GM23338 (cell line): ENCODE results near the gene CCDC183. TPM values are rescaled to one million over a fixed set of nuclear protein-coding genes. Genes with fewer than 3 reads are reported as not detected.

ENCODE experiments used
- ATAC-seq: fragments of 200-7000 bp; cut with Tn5 transposase; 3 replicates; pipeline ENCODE4 v1.9.1; 2020
- DNase-seq: peaks from one replicate; pipeline ENCODE4 v3.0.0-alpha.2; 2015; ENCODE audit warnings: low spot score
- H2AFZ ChIP-seq: fragments of 200-600 bp; sonication (generic); 2 replicates; pipeline ENCODE4 v1.8.0; 2016; ENCODE audit warnings: antibody characterized with exemption, mild to moderate bottlenecking, moderate library complexity
- H3F3A ChIP-seq: fragments of 200-600 bp; sonication (generic); replicated peaks from 2 replicates; pipeline ENCODE4 v1.8.0; 2017; ENCODE audit warnings: antibody characterized with exemption, mixed run types, low read depth
- H3K27ac ChIP-seq: fragments of 200-600 bp; sonication (generic); 2 replicates; pipeline ENCODE4 v1.6.1; 2016; ENCODE audit warnings: low read depth
- H3K27me3 ChIP-seq: fragments of 200-600 bp; sonication (generic); 2 replicates; pipeline ENCODE4 v1.8.0; 2016; ENCODE audit warnings: mild to moderate bottlenecking, mixed run types, moderate library complexity; ENCODE audit not compliant: insufficient read depth
- H3K36me3 ChIP-seq: fragments of 200-600 bp; sonication (generic); 2 replicates; pipeline ENCODE4 v1.8.0; 2016; ENCODE audit warnings: mild to moderate bottlenecking; ENCODE audit not compliant: insufficient read depth
- H3K4me1 ChIP-seq: fragments of 200-600 bp; sonication (generic); 2 replicates; pipeline ENCODE4 v1.8.0; 2016; ENCODE audit warnings: mild to moderate bottlenecking, moderate library complexity; ENCODE audit not compliant: insufficient read depth
- H3K4me2 ChIP-seq: fragments of 200-600 bp; sonication (generic); 2 replicates; pipeline ENCODE4 v1.7.1; 2017; ENCODE audit warnings: mixed run types
- H3K4me3 ChIP-seq: fragments of 200-600 bp; sonication (generic); 2 replicates; pipeline ENCODE4 v1.6.1; 2016; ENCODE audit warnings: mixed run types
- H3K79me2 ChIP-seq: fragments of 200-600 bp; sonication (generic); replicated peaks from 2 replicates; pipeline ENCODE4 v1.8.0; 2017; ENCODE audit warnings: mild to moderate bottlenecking; ENCODE audit not compliant: insufficient read depth
- H3K9me2 ChIP-seq: fragments of 200-600 bp; sonication (generic); 2 replicates; pipeline ENCODE4 v1.8.0; 2017; ENCODE audit not compliant: insufficient read depth
- H4K20me1 ChIP-seq: fragments of 200-600 bp; sonication (generic); replicated peaks from 2 replicates; pipeline ENCODE4 v1.8.0; 2017; ENCODE audit warnings: mild to moderate bottlenecking; ENCODE audit not compliant: insufficient read depth
- H3K27ac Mint-ChIP-seq: 2 replicates; pipeline ENCODE4 v1.8.0; 2020; ENCODE audit warnings: inconsistent platforms, mild to moderate bottlenecking, moderate library complexity, mixed read lengths
- H3K27me3 Mint-ChIP-seq: 3 replicates; pipeline ENCODE4 v1.8.0; 2022; ENCODE audit warnings: low read depth, mild to moderate bottlenecking, moderate library complexity, mixed read lengths, inconsistent platforms; ENCODE audit not compliant: insufficient read depth, poor library complexity
- H3K36me3 Mint-ChIP-seq: 3 replicates; pipeline ENCODE4 v1.8.0; 2021; ENCODE audit warnings: low read depth, mild to moderate bottlenecking, inconsistent platforms, moderate library complexity, mixed read lengths
- H3K4me1 Mint-ChIP-seq: 3 replicates; pipeline ENCODE4 v1.8.0; 2020; ENCODE audit warnings: mild to moderate bottlenecking, inconsistent platforms, mixed read lengths
- H3K4me3 Mint-ChIP-seq: 3 replicates; pipeline ENCODE4 v1.8.0; 2021; ENCODE audit warnings: moderate library complexity, mild to moderate bottlenecking, inconsistent platforms, mixed read lengths
- H3K9me3 Mint-ChIP-seq: 3 replicates; pipeline ENCODE4 v1.8.0; 2020; ENCODE audit warnings: moderate library complexity, mild to moderate bottlenecking, inconsistent platforms, mixed read lengths
- EZH2 ChIP-seq: fragments of 200-600 bp; sonication (generic); IDR thresholded peaks from one replicate; pipeline ENCODE4 v1.8.0; 2017; ENCODE audit warnings: antibody characterized with exemption, mild to moderate bottlenecking, low read depth; ENCODE audit not compliant: unreplicated experiment
- EZH2phosphoT487 ChIP-seq: fragments of 200-600 bp; sonication (generic); IDR thresholded peaks from one replicate; pipeline ENCODE4 v1.8.1; 2018; ENCODE audit warnings: antibody characterized with exemption; ENCODE audit not compliant: unreplicated experiment
- JUNB ChIP-seq: IDR thresholded peaks from one replicate; pipeline ENCODE4 v1.6.1; 2016; ENCODE audit warnings: antibody characterized with exemption; ENCODE audit not compliant: unreplicated experiment
- POLR2AphosphoS5 ChIP-seq: IDR thresholded peaks from 2 replicates; pipeline ENCODE4 v1.6.1; 2016; ENCODE audit warnings: antibody characterized with exemption, low read depth
- polyA plus RNA-seq: library from polyadenylated mRNA; unstranded; fragments of >200 nt; fragmentation: Nextera tagmentation; extraction: Ambion mirVana; gene quantifications from 2 replicates; pipeline ENCODE4 v1.2.1, GENCODE V29; 2016
- total RNA-seq: library from RNA; depleted of rRNA; stranded (reverse); fragments of >200 nt; shearing (Covaris generic); gene quantifications from 2 replicates; pipeline ENCODE4 v1.2.3, GENCODE V29; 2014
- TF ChIP-seq, protein P1 (sequence below): fragments of 250-450 bp; sonication (Bioruptor Pico); IDR thresholded peaks from 2 replicates; pipeline ENCODE4 v1.5.0; 2020; ENCODE audit warnings: mild to moderate bottlenecking, moderate library complexity
- TF ChIP-seq, protein P2 (sequence below): IDR thresholded peaks from 2 replicates; pipeline ENCODE4 v1.6.1; 2016; ENCODE audit warnings: antibody characterized with exemption

Gene CCDC183
- total and polyA plus RNA-seq, 2 experiments from 2014 or later: 1.1 to 1.2 TPM

GRCh38 chr9:136844761-136845464 lies 48.8 kb downstream of the CCDC183 start (continued):
- TF ChIP-seq, protein P1, sequence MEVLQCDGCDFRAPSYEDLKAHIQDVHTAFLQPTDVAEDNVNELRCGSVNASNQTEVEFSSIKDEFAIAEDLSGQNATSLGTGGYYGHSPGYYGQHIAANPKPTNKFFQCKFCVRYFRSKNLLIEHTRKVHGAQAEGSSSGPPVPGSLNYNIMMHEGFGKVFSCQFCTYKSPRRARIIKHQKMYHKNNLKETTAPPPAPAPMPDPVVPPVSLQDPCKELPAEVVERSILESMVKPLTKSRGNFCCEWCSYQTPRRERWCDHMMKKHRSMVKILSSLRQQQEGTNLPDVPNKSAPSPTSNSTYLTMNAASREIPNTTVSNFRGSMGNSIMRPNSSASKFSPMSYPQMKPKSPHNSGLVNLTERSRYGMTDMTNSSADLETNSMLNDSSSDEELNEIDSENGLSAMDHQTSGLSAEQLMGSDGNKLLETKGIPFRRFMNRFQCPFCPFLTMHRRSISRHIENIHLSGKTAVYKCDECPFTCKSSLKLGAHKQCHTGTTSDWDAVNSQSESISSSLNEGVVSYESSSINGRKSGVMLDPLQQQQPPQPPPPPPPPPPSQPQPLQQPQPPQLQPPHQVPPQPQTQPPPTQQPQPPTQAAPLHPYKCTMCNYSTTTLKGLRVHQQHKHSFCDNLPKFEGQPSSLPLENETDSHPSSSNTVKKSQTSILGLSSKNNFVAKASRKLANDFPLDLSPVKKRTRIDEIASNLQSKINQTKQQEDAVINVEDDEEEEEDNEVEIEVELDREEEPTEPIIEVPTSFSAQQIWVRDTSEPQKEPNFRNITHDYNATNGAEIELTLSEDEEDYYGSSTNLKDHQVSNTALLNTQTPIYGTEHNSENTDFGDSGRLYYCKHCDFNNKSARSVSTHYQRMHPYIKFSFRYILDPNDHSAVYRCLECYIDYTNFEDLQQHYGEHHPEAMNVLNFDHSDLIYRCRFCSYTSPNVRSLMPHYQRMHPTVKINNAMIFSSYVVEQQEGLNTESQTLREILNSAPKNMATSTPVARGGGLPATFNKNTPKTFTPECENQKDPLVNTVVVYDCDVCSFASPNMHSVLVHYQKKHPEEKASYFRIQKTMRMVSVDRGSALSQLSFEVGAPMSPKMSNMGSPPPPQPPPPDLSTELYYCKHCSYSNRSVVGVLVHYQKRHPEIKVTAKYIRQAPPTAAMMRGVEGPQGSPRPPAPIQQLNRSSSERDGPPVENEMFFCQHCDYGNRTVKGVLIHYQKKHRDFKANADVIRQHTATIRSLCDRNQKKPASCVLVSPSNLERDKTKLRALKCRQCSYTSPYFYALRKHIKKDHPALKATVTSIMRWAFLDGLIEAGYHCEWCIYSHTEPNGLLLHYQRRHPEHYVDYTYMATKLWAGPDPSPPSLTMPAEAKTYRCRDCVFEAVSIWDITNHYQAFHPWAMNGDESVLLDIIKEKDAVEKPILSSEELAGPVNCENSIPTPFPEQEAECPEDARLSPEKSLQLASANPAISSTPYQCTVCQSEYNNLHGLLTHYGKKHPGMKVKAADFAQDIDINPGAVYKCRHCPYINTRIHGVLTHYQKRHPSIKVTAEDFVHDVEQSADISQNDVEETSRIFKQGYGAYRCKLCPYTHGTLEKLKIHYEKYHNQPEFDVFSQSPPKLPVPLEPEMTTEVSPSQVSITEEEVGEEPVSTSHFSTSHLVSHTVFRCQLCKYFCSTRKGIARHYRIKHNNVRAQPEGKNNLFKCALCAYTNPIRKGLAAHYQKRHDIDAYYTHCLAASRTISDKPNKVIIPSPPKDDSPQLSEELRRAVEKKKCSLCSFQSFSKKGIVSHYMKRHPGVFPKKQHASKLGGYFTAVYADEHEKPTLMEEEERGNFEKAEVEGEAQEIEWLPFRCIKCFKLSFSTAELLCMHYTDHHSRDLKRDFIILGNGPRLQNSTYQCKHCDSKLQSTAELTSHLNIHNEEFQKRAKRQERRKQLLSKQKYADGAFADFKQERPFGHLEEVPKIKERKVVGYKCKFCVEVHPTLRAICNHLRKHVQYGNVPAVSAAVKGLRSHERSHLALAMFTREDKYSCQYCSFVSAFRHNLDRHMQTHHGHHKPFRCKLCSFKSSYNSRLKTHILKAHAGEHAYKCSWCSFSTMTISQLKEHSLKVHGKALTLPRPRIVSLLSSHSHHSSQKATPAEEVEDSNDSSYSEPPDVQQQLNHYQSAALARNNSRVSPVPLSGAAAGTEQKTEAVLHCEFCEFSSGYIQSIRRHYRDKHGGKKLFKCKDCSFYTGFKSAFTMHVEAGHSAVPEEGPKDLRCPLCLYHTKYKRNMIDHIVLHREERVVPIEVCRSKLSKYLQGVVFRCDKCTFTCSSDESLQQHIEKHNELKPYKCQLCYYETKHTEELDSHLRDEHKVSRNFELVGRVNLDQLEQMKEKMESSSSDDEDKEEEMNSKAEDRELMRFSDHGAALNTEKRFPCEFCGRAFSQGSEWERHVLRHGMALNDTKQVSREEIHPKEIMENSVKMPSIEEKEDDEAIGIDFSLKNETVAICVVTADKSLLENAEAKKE: no peak
- TF ChIP-seq EZH2phosphoT487: no peak
- TF ChIP-seq, protein P2, sequence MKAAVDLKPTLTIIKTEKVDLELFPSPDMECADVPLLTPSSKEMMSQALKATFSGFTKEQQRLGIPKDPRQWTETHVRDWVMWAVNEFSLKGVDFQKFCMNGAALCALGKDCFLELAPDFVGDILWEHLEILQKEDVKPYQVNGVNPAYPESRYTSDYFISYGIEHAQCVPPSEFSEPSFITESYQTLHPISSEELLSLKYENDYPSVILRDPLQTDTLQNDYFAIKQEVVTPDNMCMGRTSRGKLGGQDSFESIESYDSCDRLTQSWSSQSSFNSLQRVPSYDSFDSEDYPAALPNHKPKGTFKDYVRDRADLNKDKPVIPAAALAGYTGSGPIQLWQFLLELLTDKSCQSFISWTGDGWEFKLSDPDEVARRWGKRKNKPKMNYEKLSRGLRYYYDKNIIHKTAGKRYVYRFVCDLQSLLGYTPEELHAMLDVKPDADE: no peak

- no peaks in the 10 kb centered on the region for H3K36me3 ChIP-seq
- H3K27me3 Mint-ChIP-seq: peaks cover 47% of the 10 kb centered on the region
- peaks cover 2% of the 10 kb centered on the region; the same call in 2 of the 3 replicates for H3K36me3 Mint-ChIP-seq
- H4K20me1 ChIP-seq: 0 out of 2 replicates have a peak, but pooled peaks cover 3% of the 10 kb centered on the region
- H3K27ac Mint-ChIP-seq: no peak overlapping the region
- no peak overlapping the region for H3K27ac ChIP-seq
- no peaks in the 10 kb centered on the region for H3K79me2 ChIP-seq
- H3K4me1 ChIP-seq: peaks cover 12% of the 10 kb centered on the region; the same call in 1 of the 2 replicates
- H3K9me2 ChIP-seq: no peaks in the 10 kb centered on the region
- no peaks in the 10 kb centered on the region for H3K9me3 Mint-ChIP-seq
- no peak for ATAC-seq
- H2AFZ ChIP-seq: no peak overlapping the region
- no peak for DNase-seq
- 0 out of 2 replicates have a peak, but pooled peaks cover 5% of the 10 kb centered on the region for H3F3A ChIP-seq
- H3K4me3 Mint-ChIP-seq: no peak overlapping the region
- H3K4me3 ChIP-seq: no peak overlapping the region
- H3K4me1 Mint-ChIP-seq: peaks cover 17% of the 10 kb centered on the region; the same call in 2 of the 3 replicates
- peaks cover 13% of the 10 kb centered on the region for H3K27me3 ChIP-seq
- H3K4me2 ChIP-seq: no peak overlapping the region
- no peak for TF ChIP-seq EZH2
- TF ChIP-seq, protein P1: no peak
- TF ChIP-seq JUNB: no peak
- TF ChIP-seq POLR2AphosphoS5: no peak
These were observed 49.5 kb downstream of the CCDC183 start for GRCh38 chr9:136845465-136846260.
